HEK293 (cell line): ENCODE results near the gene MTLN.
A peak's percentile ranks its signal among the peaks of the same experiment; 100 is the strongest.
"Not testable (repeated sequence)": the region's sequence is repeated elsewhere in the genome, so short reads cannot be mapped to it uniquely, and the experiment has no call there.

Experiments
- CTCF ChIA-PET: fragments of 350-600 bp; formaldehyde crosslinking; extraction: SDS; loops from one replicate; lab custom pipeline; 2021; ENCODE audit warnings: antibody characterized with exemption; lab: Yijun Ruan, JAX
- POLR2A ChIA-PET: fragments of 300-600 bp; formaldehyde crosslinking; extraction: SDS; loops from one replicate; lab custom pipeline; 2020; ENCODE audit warnings: antibody characterized with exemption, inconsistent platforms; lab: Yijun Ruan, JAX
- H3K27ac ChIP-seq: fragments of 200-500 bp; sonication (Bioruptor generic); 2 replicates; pipeline ENCODE4 v1.5.1; 2014; ENCODE audit warnings: low read depth, low read length, control low read depth, inconsistent platforms; ENCODE audit errors: extremely low read depth
- H3K36me3 ChIP-seq, 2 experiments: fragments of 200-500 bp in 1 of 2; sonication (Bioruptor generic) in 1 of 2; 1 replicate in 1 of 2; 2 replicates in 1 of 2; pipeline ENCODE4 v1.5.1; 2014 to 2017; ENCODE audit warnings: inconsistent platforms in 2 of 2, low read length in 2 of 2; ENCODE audit not compliant: control insufficient read depth in 2 of 2, insufficient read depth in 1 of 2
- H3K4me1 ChIP-seq: fragments of 200-500 bp; sonication (Bioruptor generic); 2 replicates; pipeline ENCODE4 v1.5.1; 2014; ENCODE audit warnings: mild to moderate bottlenecking, low read length, inconsistent platforms; ENCODE audit not compliant: control insufficient read depth, insufficient read depth
- H3K4me3 ChIP-seq: 2 replicates; pipeline ENCODE4 v1.5.1; 2011; ENCODE audit warnings: low read depth, mild to moderate bottlenecking, control low read depth, low read length, moderate library complexity
- H3K9me3 ChIP-seq: fragments of 200-500 bp; sonication (Bioruptor generic); 2 replicates; pipeline ENCODE4 v1.5.1; 2014; ENCODE audit warnings: low read depth, low read length, inconsistent platforms; ENCODE audit not compliant: control insufficient read depth, insufficient read depth
- KLF17 ChIP-seq: fragments of 450-650 bp; formaldehyde crosslinking; IDR thresholded peaks from 2 replicates; pipeline ENCODE4 v1.5.1; 2016; ENCODE audit warnings: missing biosample characterization, missing genetic modification characterization
- RBAK ChIP-seq: fragments of 450-650 bp; formaldehyde crosslinking; IDR thresholded peaks from 2 replicates; pipeline ENCODE4 v1.5.1; 2016; ENCODE audit warnings: missing biosample characterization, missing genetic modification characterization
- REST ChIP-seq: fragments of 450-650 bp; formaldehyde crosslinking; IDR thresholded peaks from 2 replicates; pipeline ENCODE4 v1.5.1; 2016; ENCODE audit warnings: missing biosample characterization, missing genetic modification characterization
- SETDB1 ChIP-seq: IDR thresholded peaks from one replicate; pipeline ENCODE4 v1.6.1; 2017; ENCODE audit warnings: mild to moderate bottlenecking, low read length, moderate library complexity, mixed read lengths; ENCODE audit not compliant: insufficient read length
- SP7 ChIP-seq: fragments of 450-650 bp; formaldehyde crosslinking; IDR thresholded peaks from 2 replicates; pipeline ENCODE4 v1.5.1; 2016; ENCODE audit warnings: missing biosample characterization, missing genetic modification characterization
- ZNF114 ChIP-seq: fragments of 450-650 bp; formaldehyde crosslinking; IDR thresholded peaks from 2 replicates; pipeline ENCODE4 v1.5.0; 2017; ENCODE audit warnings: missing biosample characterization, missing genetic modification characterization
- ZNF146 ChIP-seq: fragments of 450-650 bp; formaldehyde crosslinking; IDR thresholded peaks from 2 replicates; pipeline ENCODE4 v1.5.1; 2016; ENCODE audit warnings: missing biosample characterization, missing genetic modification characterization
- ZNF148 ChIP-seq: fragments of 450-650 bp; formaldehyde crosslinking; IDR thresholded peaks from 2 replicates; pipeline ENCODE4 v1.5.0; 2017; ENCODE audit warnings: missing biosample characterization, missing genetic modification characterization, borderline replicate concordance
- ZNF221 ChIP-seq: fragments of 450-650 bp; formaldehyde crosslinking; IDR thresholded peaks from 2 replicates; pipeline ENCODE4 v1.5.1; 2017; ENCODE audit warnings: missing biosample characterization, missing genetic modification characterization, borderline replicate concordance
- ZNF366 ChIP-seq: fragments of 450-650 bp; formaldehyde crosslinking; conservative IDR thresholded peaks from 2 replicates; pipeline ENCODE4 v1.5.1; 2016; ENCODE audit warnings: missing biosample characterization, missing genetic modification characterization
- ZNF37A ChIP-seq: fragments of 450-650 bp; IDR thresholded peaks from 2 replicates; pipeline ENCODE4 v1.5.1; 2018; ENCODE audit warnings: missing biosample characterization, missing genetic modification characterization
- ZNF76 ChIP-seq: fragments of 450-650 bp; formaldehyde crosslinking; IDR thresholded peaks from 2 replicates; pipeline ENCODE4; 2016; ENCODE audit warnings: low read depth, missing biosample characterization, missing genetic modification characterization, borderline replicate concordance
- ZNF777 ChIP-seq: fragments of 450-650 bp; formaldehyde crosslinking; IDR thresholded peaks from 2 replicates; pipeline ENCODE4 v1.5.1; 2017; ENCODE audit warnings: missing biosample characterization, missing genetic modification characterization, borderline replicate concordance
- ZNF791 ChIP-seq: fragments of 450-650 bp; formaldehyde crosslinking; IDR thresholded peaks from 2 replicates; pipeline ENCODE4 v1.5.1; 2016; ENCODE audit warnings: missing biosample characterization, missing genetic modification characterization

The MTLN gene

GRCh38 chr2:110215091-110215490 lies 2.7 kb upstream of the MTLN start (continued):
- TF ChIP-seq REST = no peak
- TF ChIP-seq ZNF76 (tag by site-specific recombination) = no peak
- TF ChIP-seq KLF17 = no peak
- TF ChIP-seq RBAK (tag by site-specific recombination) = no peak
- TF ChIP-seq ZNF37A (tag by site-specific recombination) = no peak
- no peak for TF ChIP-seq ZNF791
- TF ChIP-seq ZNF114 (tag by site-specific recombination) = no peak
- TF ChIP-seq ZNF777 (tag by site-specific recombination) = no peak

GRCh38 chr2:110213522-110213921 lies 1.2 kb upstream of the MTLN start:
- CTCF ChIA-PET = not testable (repeated sequence)
- TF ChIP-seq SETDB1 = peak; percentile 69
- TF ChIP-seq, all 188 proteins: peak for 1; not testable (repeated sequence) for 187
- H3K27ac ChIP-seq, H3K4me1 ChIP-seq, H3K9me3 ChIP-seq, H3K4me3 ChIP-seq, POLR2A ChIA-PET: not testable (repeated sequence)
- peaks cover 0 to 22% of the 10 kb centered on the region in 2 experiments; a peak in 1 of 3 replicates for H3K36me3 ChIP-seq

- Histone ChIP-seq H3K27ac (no peak overlapping the region), H3K4me3 (no peak overlapping the region), H3K9me3 (no peaks in the 10 kb centered on the region), H3K36me3 (peaks cover 0 to 18% of the 10 kb centered on the region in 2 experiments; a peak in 1 of 3 replicates), H3K4me1 (no peaks in the 10 kb centered on the region)
- ChIA-PET POLR2A (no interaction called here), CTCF (no interaction called here)
- TF ChIP-seq ZNF148 = no peak
- TF ChIP-seq ZNF146 (tag by site-specific recombination) = no peak
- TF ChIP-seq ZNF366 (tag by site-specific recombination) = no peak
- TF ChIP-seq SP7 (tag by site-specific recombination) = no peak
- TF ChIP-seq ZNF221 = no peak
These were observed 6.5 kb downstream of the MTLN start for GRCh38 chr2:110205660-110206455.
